ENCODE measurements around the gene CCT5.

Gene CCT5

DNA sequence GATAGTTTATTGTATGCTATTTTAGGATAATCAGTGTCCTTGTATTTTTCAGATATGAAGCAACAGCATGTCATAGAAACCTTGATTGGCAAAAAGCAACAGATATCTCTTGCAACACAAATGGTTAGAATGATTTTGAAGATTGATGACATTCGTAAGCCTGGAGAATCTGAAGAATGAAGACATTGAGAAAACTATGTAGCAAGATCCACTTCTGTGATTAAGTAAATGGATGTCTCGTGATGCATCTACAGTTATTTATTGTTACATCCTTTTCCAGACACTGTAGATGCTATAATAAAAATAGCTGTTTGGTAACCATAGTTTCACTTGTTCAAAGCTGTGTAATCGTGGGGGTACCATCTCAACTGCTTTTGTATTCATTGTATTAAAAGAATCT is 14.5 kb downstream of the CCT5 start:
- CTCF ChIA-PET: interaction anchor here (1.8 kb wide), 1 partner anchor 19 kb away, joined by 6 read pairs; no protein-coding TSS in a partner anchor
- TF ChIP-seq, protein P1, sequence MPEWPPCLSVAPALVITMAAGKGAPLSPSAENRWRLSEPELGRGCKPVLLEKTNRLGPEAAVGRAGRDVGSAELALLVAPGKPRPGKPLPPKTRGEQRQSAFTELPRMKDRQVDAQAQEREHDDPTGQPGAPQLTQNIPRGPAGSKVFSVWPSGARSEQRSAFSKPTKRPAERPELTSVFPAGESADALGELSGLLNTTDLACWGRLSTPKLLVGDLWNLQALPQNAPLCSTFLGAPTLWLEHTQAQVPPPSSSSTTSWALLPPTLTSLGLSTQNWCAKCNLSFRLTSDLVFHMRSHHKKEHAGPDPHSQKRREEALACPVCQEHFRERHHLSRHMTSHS (tag by site-specific recombination; IDR thresholded peaks at IDR 0.05): no peak
- peak; percentile 51 for TF ChIP-seq SCRT2 (tag by site-specific recombination; IDR thresholded peaks at IDR 0.05)
- TF ChIP-seq HOXD13 (CRISPR knock-in tag; IDR thresholded peaks at IDR 0.05; ENCODE audit: borderline replicate concordance): no peak
- Histone ChIP-seq H3K36me3 (ENCODE audit: control insufficient read depth in 2 of 2, insufficient read depth in 1 of 2, low read length in 2 of 2) (peaks cover 55 to 65% of the 10 kb centered on the region in 2 experiments), H3K9me3 (ENCODE audit: control insufficient read depth, insufficient read depth, low read depth, low read length) (no peaks in the 10 kb centered on the region), H3K4me1 (ENCODE audit: control insufficient read depth, insufficient read depth, low read length) (peaks cover 3% of the 10 kb centered on the region; the same call in 1 of the 2 replicates), H3K4me3 (ENCODE audit: low read depth, low read length) (no peak overlapping the region), H3K27ac (ENCODE audit: extremely low read depth, low read depth, low read length) (no peak overlapping the region)
- POLR2A ChIA-PET: interaction anchor here (1.5 to 2.6 kb wide), 4 partner anchors 10 to 89 kb away, joined by 5 to 10 read pairs (median 7); partner anchors contain the start of genes ATPSCKMT, CCT5 and MARCHF6

- ChIA-PET POLR2A (interaction anchor here (1.1 to 2.6 kb wide), 5 partner anchors 11 to 286 kb away, joined by 3 to 10 read pairs (median 5); partner anchors contain the start of genes ATPSCKMT, CCT5 and MARCHF6), CTCF (interaction anchor here (0.8 to 1.8 kb wide), 2 partner anchors 14 to 18 kb away, joined by 3 to 6 read pairs; no protein-coding TSS in a partner anchor)
- H3K4me3 ChIP-seq (ENCODE audit: low read depth, low read length): no peak overlapping the region
- peaks cover 50 to 56% of the 10 kb centered on the region in 2 experiments for H3K36me3 ChIP-seq (ENCODE audit: control insufficient read depth in 2 of 2, insufficient read depth in 1 of 2, low read length in 2 of 2)
- H3K4me1 ChIP-seq (ENCODE audit: control insufficient read depth, insufficient read depth, low read length): peaks cover 3% of the 10 kb centered on the region; the same call in 1 of the 2 replicates
- H3K9me3 ChIP-seq (ENCODE audit: control insufficient read depth, insufficient read depth, low read depth, low read length): no peaks in the 10 kb centered on the region
- no peak overlapping the region for H3K27ac ChIP-seq (ENCODE audit: extremely low read depth, low read depth, low read length)
- no peak for TF ChIP-seq ZNF311 (tag by site-specific recombination; IDR thresholded peaks at IDR 0.05; ENCODE audit: borderline replicate concordance)
- TF ChIP-seq ZNF600 (tag by site-specific recombination; IDR thresholded peaks at IDR 0.05): peak; percentile 46; the same call in 1 of the 2 replicates
Measured at GRCh38 chr5:10265245-10266109, 15.4 kb downstream of the CCT5 start.

DNA sequence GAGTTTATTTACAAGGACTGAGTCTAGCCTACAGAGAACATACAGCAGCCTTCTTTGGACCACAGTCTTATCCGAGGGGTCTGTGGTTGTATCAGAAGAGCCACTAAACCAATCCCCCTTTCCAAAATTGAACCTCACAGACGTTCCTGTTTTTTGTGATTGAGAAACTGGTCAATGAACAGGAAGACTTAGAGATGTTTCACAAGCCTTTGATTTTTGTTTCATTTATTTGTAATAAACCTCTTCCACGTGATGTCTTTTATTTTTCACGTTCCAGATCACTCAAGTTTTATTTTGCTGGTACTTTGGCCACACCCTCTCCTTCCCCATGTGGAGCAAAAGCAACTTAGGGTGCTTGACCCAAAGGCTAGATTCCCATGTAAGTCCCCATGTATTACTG is 16.1 kb downstream of the CCT5 start:
- H3K4me3 ChIP-seq (ENCODE audit: low read depth, low read length): no peak overlapping the region
- no peaks in the 10 kb centered on the region for H3K9me3 ChIP-seq (ENCODE audit: control insufficient read depth, insufficient read depth, low read depth, low read length)
- H3K27ac ChIP-seq (ENCODE audit: extremely low read depth, low read depth, low read length): no peak overlapping the region
- H3K4me1 ChIP-seq (ENCODE audit: control insufficient read depth, insufficient read depth, low read length): peaks cover 3% of the 10 kb centered on the region; the same call in 1 of the 2 replicates
- ChIA-PET POLR2A (interaction anchor here (1.1 to 1.7 kb wide), 3 partner anchors 15 to 286 kb away, joined by 3 to 9 read pairs (median 5); partner anchors contain the start of genes ATPSCKMT and CCT5), CTCF (interaction anchor here (0.8 kb wide), 1 partner anchor 13 kb away, joined by 3 read pairs; no protein-coding TSS in a partner anchor)
- H3K36me3 ChIP-seq (ENCODE audit: control insufficient read depth in 2 of 2, insufficient read depth in 1 of 2, low read length in 2 of 2): peaks cover 44 to 50% of the 10 kb centered on the region in 2 experiments
- TF ChIP-seq ZSCAN30 (tag by site-specific recombination; IDR thresholded peaks at IDR 0.05) (no peak), ZNF140 (tag by site-specific recombination; IDR thresholded peaks at IDR 0.05) (no peak), ZNF398 (tag by site-specific recombination; IDR thresholded peaks at IDR 0.05) (no peak), ZBTB49 (tag by site-specific recombination; IDR thresholded peaks at IDR 0.05; ENCODE audit: low read depth) (no peak), ZNF174 (tag by site-specific recombination; IDR thresholded peaks at IDR 0.05) (no peak), KLF9 (tag by site-specific recombination; IDR thresholded peaks at IDR 0.05; ENCODE audit: low read depth) (no peak), ZNF335 (tag by site-specific recombination; conservative IDR thresholded peaks at IDR 0.05) (no peak)
- TF ChIP-seq, protein P2, sequence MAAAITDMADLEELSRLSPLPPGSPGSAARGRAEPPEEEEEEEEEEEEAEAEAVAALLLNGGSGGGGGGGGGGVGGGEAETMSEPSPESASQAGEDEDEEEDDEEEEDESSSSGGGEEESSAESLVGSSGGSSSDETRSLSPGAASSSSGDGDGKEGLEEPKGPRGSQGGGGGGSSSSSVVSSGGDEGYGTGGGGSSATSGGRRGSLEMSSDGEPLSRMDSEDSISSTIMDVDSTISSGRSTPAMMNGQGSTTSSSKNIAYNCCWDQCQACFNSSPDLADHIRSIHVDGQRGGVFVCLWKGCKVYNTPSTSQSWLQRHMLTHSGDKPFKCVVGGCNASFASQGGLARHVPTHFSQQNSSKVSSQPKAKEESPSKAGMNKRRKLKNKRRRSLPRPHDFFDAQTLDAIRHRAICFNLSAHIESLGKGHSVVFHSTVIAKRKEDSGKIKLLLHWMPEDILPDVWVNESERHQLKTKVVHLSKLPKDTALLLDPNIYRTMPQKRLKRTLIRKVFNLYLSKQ (tag by site-specific recombination; IDR thresholded peaks at IDR 0.05; ENCODE audit: borderline replicate concordance): no peak
- TF ChIP-seq, protein P3, sequence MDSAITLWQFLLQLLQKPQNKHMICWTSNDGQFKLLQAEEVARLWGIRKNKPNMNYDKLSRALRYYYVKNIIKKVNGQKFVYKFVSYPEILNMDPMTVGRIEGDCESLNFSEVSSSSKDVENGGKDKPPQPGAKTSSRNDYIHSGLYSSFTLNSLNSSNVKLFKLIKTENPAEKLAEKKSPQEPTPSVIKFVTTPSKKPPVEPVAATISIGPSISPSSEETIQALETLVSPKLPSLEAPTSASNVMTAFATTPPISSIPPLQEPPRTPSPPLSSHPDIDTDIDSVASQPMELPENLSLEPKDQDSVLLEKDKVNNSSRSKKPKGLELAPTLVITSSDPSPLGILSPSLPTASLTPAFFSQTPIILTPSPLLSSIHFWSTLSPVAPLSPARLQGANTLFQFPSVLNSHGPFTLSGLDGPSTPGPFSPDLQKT (IDR thresholded peaks at IDR 0.05; ENCODE audit: borderline replicate concordance, low read depth, low read length): no peak
